Activated T-cell treated with anti-CD3 and anti-CD28 coated beads, Interleukin-2, amount 50 U/mL, for 24 hours (primary cell): Measurements from ENCODE around the gene SCN5A.

ENCODE experiments used
- DNase-seq: peaks from one replicate; pipeline ENCODE4 v3.0.0-alpha.2; 2020
- H3K27ac Mint-ChIP-seq: 2 replicates; pipeline ENCODE4 v1.8.0; 2020; ENCODE audit warnings: mild to moderate bottlenecking, mixed read lengths
- H3K27me3 Mint-ChIP-seq: 2 replicates; pipeline ENCODE4 v1.8.0; 2020; ENCODE audit warnings: mixed read lengths
- H3K36me3 Mint-ChIP-seq: 2 replicates; pipeline ENCODE4 v1.8.0; 2020; ENCODE audit warnings: low read depth, mixed read lengths
- H3K4me1 Mint-ChIP-seq: 2 replicates; pipeline ENCODE4 v1.8.0; 2020; ENCODE audit warnings: low read depth, mixed read lengths
- H3K4me3 Mint-ChIP-seq: 2 replicates; pipeline ENCODE4 v1.8.0; 2020; ENCODE audit warnings: mild to moderate bottlenecking, moderate library complexity, mixed read lengths
- H3K9me3 Mint-ChIP-seq: 2 replicates; pipeline ENCODE4 v1.8.0; 2020; ENCODE audit warnings: mixed read lengths

Gene SCN5A

GRCh38 chr3:38649500-38650247 is at the start of gene SCN5A:
Gene SCN5A, minus strand, starts transcription at chr3:38649687. Its CDS starts 16,380 bp downstream, at chr3:38633307.
- peaks cover 12% of the 10 kb centered on the region for H3K4me1 Mint-ChIP-seq
- no peaks in the 10 kb centered on the region for H3K36me3 Mint-ChIP-seq
- H3K27me3 Mint-ChIP-seq: peaks cover 16% of the 10 kb centered on the region
- peak; percentile 78 for DNase-seq
- H3K9me3 Mint-ChIP-seq: no peaks in the 10 kb centered on the region
- no peak within 1 kb of the TSS for H3K27ac Mint-ChIP-seq
- H3K4me3 Mint-ChIP-seq: peak within 1 kb of the TSS; percentile 63

GRCh38 chr3:38698760-38699159 is 49.3 kb upstream of the SCN5A start:
- Mint-ChIP-seq H3K27ac (no peak overlapping the region), H3K4me1 (no peaks in the 10 kb centered on the region), H3K4me3 (no peak overlapping the region), H3K36me3 (no peaks in the 10 kb centered on the region), H3K9me3 (no peaks in the 10 kb centered on the region), H3K27me3 (peaks cover 12% of the 10 kb centered on the region)
- DNase-seq: no peak

- H3K27ac Mint-ChIP-seq: no peak overlapping the region
- H3K4me1 Mint-ChIP-seq: no peaks in the 10 kb centered on the region
- H3K4me3 Mint-ChIP-seq: no peak overlapping the region
- DNase-seq: no peak
- no peaks in the 10 kb centered on the region for H3K9me3 Mint-ChIP-seq
- peaks cover 12% of the 10 kb centered on the region for H3K27me3 Mint-ChIP-seq
- H3K36me3 Mint-ChIP-seq: no peaks in the 10 kb centered on the region
Observed at GRCh38 chr3:38698061-38698460, 48.6 kb upstream of the SCN5A start.

- Mint-ChIP-seq H3K4me1 (no peaks in the 10 kb centered on the region), H3K27ac (no peak overlapping the region), H3K36me3 (no peaks in the 10 kb centered on the region), H3K9me3 (no peaks in the 10 kb centered on the region), H3K4me3 (no peak overlapping the region), H3K27me3 (peaks cover 12% of the 10 kb centered on the region)
- no peak for DNase-seq
Observed at GRCh38 chr3:38696034-38696433, 46.5 kb upstream of the SCN5A start.

- H3K9me3 Mint-ChIP-seq: no peaks in the 10 kb centered on the region
- no peak for DNase-seq
- peaks cover 7% of the 10 kb centered on the region for H3K27me3 Mint-ChIP-seq
- H3K4me1 Mint-ChIP-seq: no peaks in the 10 kb centered on the region
- H3K27ac Mint-ChIP-seq: no peak overlapping the region
- no peak overlapping the region for H3K4me3 Mint-ChIP-seq
- no peaks in the 10 kb centered on the region for H3K36me3 Mint-ChIP-seq
Observed at GRCh38 chr3:38690185-38690584, 40.7 kb upstream of the SCN5A start.

- no peak for DNase-seq
- Mint-ChIP-seq H3K36me3 (no peaks in the 10 kb centered on the region), H3K4me3 (no peak overlapping the region), H3K27ac (no peak overlapping the region), H3K4me1 (no peaks in the 10 kb centered on the region), H3K27me3 (peaks cover 4% of the 10 kb centered on the region), H3K9me3 (no peaks in the 10 kb centered on the region)
Observed at GRCh38 chr3:38689774-38690173, 40.3 kb upstream of the SCN5A start.

- no peak overlapping the region for H3K4me3 Mint-ChIP-seq
- no peaks in the 10 kb centered on the region for H3K36me3 Mint-ChIP-seq
- no peak overlapping the region for H3K27ac Mint-ChIP-seq
- peaks cover 5% of the 10 kb centered on the region for H3K27me3 Mint-ChIP-seq
- H3K4me1 Mint-ChIP-seq: no peaks in the 10 kb centered on the region
- no peaks in the 10 kb centered on the region for H3K9me3 Mint-ChIP-seq
- DNase-seq: no peak
Observed at GRCh38 chr3:38689346-38689745, 39.9 kb upstream of the SCN5A start.

GRCh38 chr3:38687321-38687720 is 37.8 kb upstream of the SCN5A start:
- DNase-seq: no peak
- Mint-ChIP-seq H3K27ac (no peak overlapping the region), H3K4me3 (no peak overlapping the region), H3K9me3 (no peaks in the 10 kb centered on the region), H3K4me1 (no peaks in the 10 kb centered on the region), H3K36me3 (no peaks in the 10 kb centered on the region), H3K27me3 (peaks cover 6% of the 10 kb centered on the region)

- no peaks in the 10 kb centered on the region for H3K4me1 Mint-ChIP-seq
- H3K36me3 Mint-ChIP-seq: no peaks in the 10 kb centered on the region
- no peaks in the 10 kb centered on the region for H3K9me3 Mint-ChIP-seq
- no peak overlapping the region for H3K27ac Mint-ChIP-seq
- peaks cover 16% of the 10 kb centered on the region for H3K27me3 Mint-ChIP-seq
- no peak overlapping the region for H3K4me3 Mint-ChIP-seq
- no peak for DNase-seq
Observed at GRCh38 chr3:38684546-38684945, 35.1 kb upstream of the SCN5A start.

GRCh38 chr3:38669668-38670067 is 20.2 kb upstream of the SCN5A start:
- Mint-ChIP-seq H3K4me3 (no peak overlapping the region), H3K36me3 (no peaks in the 10 kb centered on the region), H3K4me1 (no peaks in the 10 kb centered on the region), H3K27me3 (peaks cover 27% of the 10 kb centered on the region), H3K9me3 (no peaks in the 10 kb centered on the region), H3K27ac (no peak overlapping the region)
- DNase-seq: no peak

- no peak overlapping the region for H3K4me3 Mint-ChIP-seq
- H3K4me1 Mint-ChIP-seq: no peaks in the 10 kb centered on the region
- no peak for DNase-seq
- H3K27ac Mint-ChIP-seq: no peak overlapping the region
- H3K9me3 Mint-ChIP-seq: peaks cover 14% of the 10 kb centered on the region
- H3K27me3 Mint-ChIP-seq: peaks cover 63% of the 10 kb centered on the region
- H3K36me3 Mint-ChIP-seq: no peaks in the 10 kb centered on the region
Observed at GRCh38 chr3:38662544-38662943, 13.1 kb upstream of the SCN5A start.

- H3K4me1 Mint-ChIP-seq: peaks cover 4% of the 10 kb centered on the region
- H3K4me3 Mint-ChIP-seq: no peak overlapping the region
- H3K27me3 Mint-ChIP-seq: peaks cover 73% of the 10 kb centered on the region
- no peaks in the 10 kb centered on the region for H3K36me3 Mint-ChIP-seq
- no peak for DNase-seq
- H3K9me3 Mint-ChIP-seq: peaks cover 14% of the 10 kb centered on the region
- no peak overlapping the region for H3K27ac Mint-ChIP-seq
Observed at GRCh38 chr3:38658841-38659240, 9.4 kb upstream of the SCN5A start.

- Mint-ChIP-seq H3K27me3 (peaks cover 71% of the 10 kb centered on the region), H3K4me3 (no peak overlapping the region), H3K36me3 (no peaks in the 10 kb centered on the region), H3K4me1 (peaks cover 9% of the 10 kb centered on the region), H3K9me3 (no peaks in the 10 kb centered on the region), H3K27ac (no peak overlapping the region)
- DNase-seq: no peak
Observed at GRCh38 chr3:38657369-38657768, 7.9 kb upstream of the SCN5A start.

- Mint-ChIP-seq H3K4me3 (no peak overlapping the region), H3K4me1 (peaks cover 12% of the 10 kb centered on the region), H3K9me3 (no peaks in the 10 kb centered on the region), H3K36me3 (no peaks in the 10 kb centered on the region), H3K27me3 (peaks cover 64% of the 10 kb centered on the region), H3K27ac (no peak overlapping the region)
- peak; percentile 34 for DNase-seq
Observed at GRCh38 chr3:38655708-38656300, 6.3 kb upstream of the SCN5A start.

GRCh38 chr3:38653685-38654537 is 4.4 kb upstream of the SCN5A start:
- H3K36me3 Mint-ChIP-seq: no peaks in the 10 kb centered on the region
- peaks cover 50% of the 10 kb centered on the region for H3K27me3 Mint-ChIP-seq

More at GRCh38 chr3:38653685-38654537, 4.4 kb upstream of the SCN5A start:
- peak; percentile 16 for DNase-seq
- Mint-ChIP-seq H3K9me3 (no peaks in the 10 kb centered on the region), H3K4me1 (peaks cover 12% of the 10 kb centered on the region), H3K27ac (no peak overlapping the region), H3K4me3 (no peak overlapping the region)
